GM18511 (cell line): ENCODE data around the gene MEI1.
"Not testable (repeated sequence)": the region's sequence is repeated elsewhere in the genome, so short reads cannot be mapped to it uniquely, and the experiment has no call there.

ENCODE experiments used
- ATAC-seq: cut with Tn5 transposase; IDR thresholded peaks from one replicate; pipeline ENCODE4 v1.9.1; 2021; ENCODE audit warnings: mild to moderate bottlenecking, moderate library complexity; ENCODE audit not compliant: unreplicated experiment

Gene MEI1

GRCh38 chr22:41733241-41733640, 33.9 kb downstream of the MEI1 start:
- not testable (repeated sequence) for ATAC-seq

- no peak for ATAC-seq
Observed at GRCh38 chr22:41739576-41739975, 40.3 kb downstream of the MEI1 start.

GRCh38 chr22:41742918-41743317, 43.6 kb downstream of the MEI1 start:
- ATAC-seq: no peak

- no peak for ATAC-seq
Observed at GRCh38 chr22:41745968-41746367, 46.7 kb downstream of the MEI1 start.

- ATAC-seq: peak; percentile 83
Observed at GRCh38 chr22:41746567-41747400, 47.5 kb downstream of the MEI1 start.

GRCh38 chr22:41752011-41752970, 53.0 kb downstream of the MEI1 start:
- ATAC-seq: no peak

- no peak for ATAC-seq
Observed at GRCh38 chr22:41753984-41754383, 54.7 kb downstream of the MEI1 start.

- ATAC-seq: no peak
Observed at GRCh38 chr22:41757502-41757901, 58.2 kb downstream of the MEI1 start.

- ATAC-seq: no peak
Observed at GRCh38 chr22:41758231-41758630, 58.9 kb downstream of the MEI1 start.

- ATAC-seq: no peak
Observed at GRCh38 chr22:41762980-41763779, 63.9 kb downstream of the MEI1 start.

- ATAC-seq: no peak
Observed at GRCh38 chr22:41766476-41766875, 67.2 kb downstream of the MEI1 start.

- no peak for ATAC-seq
Observed at GRCh38 chr22:41768430-41768829, 69.1 kb downstream of the MEI1 start.

GRCh38 chr22:41770715-41771468, 71.6 kb downstream of the MEI1 start:
- ATAC-seq: no peak

GRCh38 chr22:41772198-41772597, 72.9 kb downstream of the MEI1 start:
- ATAC-seq: no peak

- no peak for ATAC-seq
Observed at GRCh38 chr22:41772645-41773044, 73.3 kb downstream of the MEI1 start.

GRCh38 chr22:41775338-41775737, 76.0 kb downstream of the MEI1 start:
- no peak for ATAC-seq

GRCh38 chr22:41775976-41776375, 76.7 kb downstream of the MEI1 start:
- no peak for ATAC-seq

GRCh38 chr22:41776381-41776780, 77.1 kb downstream of the MEI1 start:
- no peak for ATAC-seq

GRCh38 chr22:41777749-41778425, 78.6 kb downstream of the MEI1 start:
- ATAC-seq: no peak
